Measurements from ENCODE around the gene RASAL1.

- TF ChIP-seq CTCF (conservative IDR thresholded peaks at IDR 0.05; ENCODE audit: low read depth, low read length) (no peak), EZH2 (IDR thresholded peaks at IDR 0.05; ENCODE audit: borderline replicate concordance, low read depth, low read length, poor library complexity, severe bottlenecking) (no peak)
Observed at GRCh38 chr12:113170926-113171325, 35.4 kb upstream of the RASAL1 start.

Data from A673 (cell line).